Astrocyte of the spinal cord (primary cell): ENCODE results near the gene RSPRY1.

ENCODE experiments used
- DNase-seq: peaks from one replicate; pipeline ENCODE4 v3.0.0; 2011; ENCODE audit warnings: low read depth, low spot score
- H3K4me3 ChIP-seq: 2 replicates; pipeline ENCODE4 v1.5.1; 2011; ENCODE audit warnings: low read depth, mild to moderate bottlenecking, low read length, moderate library complexity
- in situ Hi-C: cut with HindIII; loops from 2 replicates; pipeline ENCODE4 v1.10.0; 2017; ENCODE audit warnings: low sequenced_read_pairs
- TF ChIP-seq, protein P1 (sequence below): IDR thresholded peaks from 2 replicates; pipeline ENCODE4 v1.5.1; 2012; ENCODE audit warnings: low read depth, mild to moderate bottlenecking, low read length, inconsistent platforms

The RSPRY1 gene

DNA sequence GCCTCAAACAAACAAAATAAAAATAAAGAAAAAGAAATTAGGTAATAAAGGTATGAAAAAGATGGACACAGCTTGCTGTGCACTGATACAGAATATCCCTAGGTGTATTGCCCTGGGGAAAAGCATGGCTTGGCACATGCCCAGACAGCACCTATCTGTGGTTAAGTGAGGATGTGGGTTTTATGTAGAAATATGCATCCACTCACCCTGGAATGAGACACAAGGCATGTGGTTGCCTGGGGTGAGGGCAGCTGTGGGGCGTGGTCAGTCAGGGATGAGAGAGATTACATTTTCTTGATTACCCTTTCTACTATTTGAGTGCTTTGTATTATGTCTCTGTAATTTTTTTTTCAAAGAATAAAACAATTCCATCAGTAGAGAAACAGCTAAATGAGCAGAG, 91.5 kb downstream of the RSPRY1 start:
- no peak overlapping the region for H3K4me3 ChIP-seq
- TF ChIP-seq, protein P1, sequence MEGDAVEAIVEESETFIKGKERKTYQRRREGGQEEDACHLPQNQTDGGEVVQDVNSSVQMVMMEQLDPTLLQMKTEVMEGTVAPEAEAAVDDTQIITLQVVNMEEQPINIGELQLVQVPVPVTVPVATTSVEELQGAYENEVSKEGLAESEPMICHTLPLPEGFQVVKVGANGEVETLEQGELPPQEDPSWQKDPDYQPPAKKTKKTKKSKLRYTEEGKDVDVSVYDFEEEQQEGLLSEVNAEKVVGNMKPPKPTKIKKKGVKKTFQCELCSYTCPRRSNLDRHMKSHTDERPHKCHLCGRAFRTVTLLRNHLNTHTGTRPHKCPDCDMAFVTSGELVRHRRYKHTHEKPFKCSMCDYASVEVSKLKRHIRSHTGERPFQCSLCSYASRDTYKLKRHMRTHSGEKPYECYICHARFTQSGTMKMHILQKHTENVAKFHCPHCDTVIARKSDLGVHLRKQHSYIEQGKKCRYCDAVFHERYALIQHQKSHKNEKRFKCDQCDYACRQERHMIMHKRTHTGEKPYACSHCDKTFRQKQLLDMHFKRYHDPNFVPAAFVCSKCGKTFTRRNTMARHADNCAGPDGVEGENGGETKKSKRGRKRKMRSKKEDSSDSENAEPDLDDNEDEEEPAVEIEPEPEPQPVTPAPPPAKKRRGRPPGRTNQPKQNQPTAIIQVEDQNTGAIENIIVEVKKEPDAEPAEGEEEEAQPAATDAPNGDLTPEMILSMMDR = no peak
- peak; percentile 66 for DNase-seq
- in situ Hi-C loops = no loop called here

DNA sequence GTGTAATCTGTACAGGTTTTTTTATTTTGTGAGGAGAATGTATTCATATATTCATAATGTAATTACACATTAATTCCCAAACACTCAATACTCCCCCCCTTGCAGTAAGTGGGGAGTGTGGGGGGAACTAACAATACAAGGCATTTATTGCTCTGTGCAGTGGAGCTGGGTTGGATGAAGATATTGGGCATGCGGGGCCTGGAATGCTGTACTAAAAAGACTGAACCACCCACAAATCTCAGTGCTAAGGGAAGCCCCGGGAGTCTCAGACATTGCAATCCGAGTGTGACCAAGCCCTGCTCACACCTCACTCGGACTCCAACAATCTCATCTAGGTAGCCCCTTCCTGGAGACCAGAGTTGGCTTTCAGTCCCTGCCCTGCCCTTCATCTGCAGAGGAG, 92.4 kb downstream of the RSPRY1 start:
- TF ChIP-seq, protein P1 = no peak
- DNase-seq = no peak
- H3K4me3 ChIP-seq = no peak overlapping the region
- in situ Hi-C loops = no loop called here

DNA sequence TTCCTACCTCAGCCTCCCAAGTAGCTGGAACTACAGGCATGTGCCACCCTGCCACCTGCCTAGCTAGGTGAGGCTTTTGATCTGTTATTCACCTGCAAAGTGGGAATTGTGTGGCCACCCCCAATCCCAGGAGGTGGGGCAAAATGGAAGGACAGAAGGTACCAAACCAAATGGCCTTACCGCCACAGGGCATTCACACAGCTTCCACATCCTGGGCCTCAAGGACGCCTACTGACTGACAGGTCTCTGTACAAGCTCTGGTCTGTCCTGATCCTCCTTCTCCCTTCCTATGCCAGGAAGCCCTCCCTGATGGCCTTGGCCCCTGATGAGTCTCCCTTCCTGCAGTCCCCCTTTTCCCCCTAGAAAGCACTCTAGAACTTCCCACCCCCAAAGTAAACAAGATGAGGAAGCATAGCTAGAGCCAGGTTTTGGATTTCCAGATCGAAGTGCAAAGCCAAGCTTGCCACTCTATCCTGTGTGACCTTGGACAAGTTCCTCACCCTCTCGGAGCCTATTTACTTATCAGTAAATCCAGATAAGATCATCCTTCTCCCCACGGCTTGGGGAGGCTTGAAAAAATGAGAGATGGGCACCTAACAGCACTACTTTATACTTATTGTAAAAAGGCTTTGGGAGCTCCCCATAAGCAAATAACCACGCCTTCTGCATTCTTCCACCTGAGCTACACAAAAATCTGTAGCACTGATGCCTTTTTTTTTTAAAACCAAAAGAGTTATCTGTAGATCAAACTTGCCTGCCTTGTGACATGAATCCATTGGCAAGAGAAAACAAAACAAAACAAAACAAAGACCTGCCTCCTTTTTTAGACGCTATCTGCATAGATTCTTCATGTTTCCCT, 93.9 kb downstream of the RSPRY1 start:
- H3K4me3 ChIP-seq = no peak overlapping the region
- in situ Hi-C loops = no loop called here
- no peak for DNase-seq
- TF ChIP-seq, protein P1 = no peak

DNA sequence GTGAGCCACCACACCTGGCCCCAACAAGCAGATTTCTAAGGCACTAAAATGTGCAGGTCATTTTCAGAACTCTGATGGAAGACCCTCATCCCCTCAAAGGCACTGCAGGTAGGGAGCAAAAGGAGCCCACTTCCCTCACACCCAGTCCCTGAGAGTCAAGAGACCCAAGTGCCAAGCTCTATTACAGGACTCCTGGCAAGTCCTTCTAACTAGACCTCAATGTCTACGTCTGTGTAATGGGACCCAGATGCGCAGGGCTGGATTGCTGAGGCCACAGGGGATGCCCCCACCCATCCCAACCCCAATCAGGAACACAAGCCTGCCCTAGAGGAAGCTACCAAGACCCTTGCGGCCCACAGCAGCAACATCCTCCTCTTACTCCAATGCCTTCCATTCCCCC, 95.7 kb downstream of the RSPRY1 start:
- TF ChIP-seq, protein P1 = no peak
- no peak for DNase-seq
- H3K4me3 ChIP-seq = no peak overlapping the region
- in situ Hi-C loops = no loop called here

DNA sequence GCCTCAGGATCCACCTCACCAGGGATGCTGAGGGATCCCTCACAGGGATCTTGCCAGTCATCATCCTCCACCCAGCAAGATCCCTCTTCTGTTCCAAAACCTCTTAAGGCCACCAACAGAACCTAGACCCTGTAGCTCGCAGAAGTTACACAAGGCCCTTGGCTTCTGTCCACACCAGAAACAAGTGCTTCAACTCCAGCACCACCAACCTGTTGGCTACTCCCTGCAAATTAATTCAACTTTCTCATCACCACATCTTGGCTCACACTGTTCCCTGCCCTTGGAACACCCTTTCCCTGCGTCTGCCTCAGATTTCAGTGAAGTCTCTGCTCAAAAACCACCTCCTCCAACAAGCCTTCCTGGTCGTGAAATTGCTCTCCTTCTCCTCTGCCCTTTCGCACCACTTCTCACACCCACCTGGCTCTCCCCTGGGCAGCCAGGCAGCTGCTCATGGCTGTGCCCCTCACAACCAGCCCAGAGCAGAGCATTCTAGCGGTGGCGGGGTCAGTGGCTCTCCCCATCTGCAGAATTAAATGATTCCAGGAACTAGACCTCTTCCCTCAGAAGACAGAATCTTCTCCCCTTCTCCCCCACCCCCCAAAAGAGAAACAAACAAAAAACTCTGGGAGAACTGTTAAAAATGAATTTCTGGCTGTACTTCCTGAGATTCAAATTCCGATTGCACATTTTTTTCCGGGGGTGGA, 96.5 kb downstream of the RSPRY1 start:
- TF ChIP-seq, protein P1 = no peak
- DNase-seq = no peak
- in situ Hi-C loops = no loop called here
- no peak overlapping the region for H3K4me3 ChIP-seq

DNA sequence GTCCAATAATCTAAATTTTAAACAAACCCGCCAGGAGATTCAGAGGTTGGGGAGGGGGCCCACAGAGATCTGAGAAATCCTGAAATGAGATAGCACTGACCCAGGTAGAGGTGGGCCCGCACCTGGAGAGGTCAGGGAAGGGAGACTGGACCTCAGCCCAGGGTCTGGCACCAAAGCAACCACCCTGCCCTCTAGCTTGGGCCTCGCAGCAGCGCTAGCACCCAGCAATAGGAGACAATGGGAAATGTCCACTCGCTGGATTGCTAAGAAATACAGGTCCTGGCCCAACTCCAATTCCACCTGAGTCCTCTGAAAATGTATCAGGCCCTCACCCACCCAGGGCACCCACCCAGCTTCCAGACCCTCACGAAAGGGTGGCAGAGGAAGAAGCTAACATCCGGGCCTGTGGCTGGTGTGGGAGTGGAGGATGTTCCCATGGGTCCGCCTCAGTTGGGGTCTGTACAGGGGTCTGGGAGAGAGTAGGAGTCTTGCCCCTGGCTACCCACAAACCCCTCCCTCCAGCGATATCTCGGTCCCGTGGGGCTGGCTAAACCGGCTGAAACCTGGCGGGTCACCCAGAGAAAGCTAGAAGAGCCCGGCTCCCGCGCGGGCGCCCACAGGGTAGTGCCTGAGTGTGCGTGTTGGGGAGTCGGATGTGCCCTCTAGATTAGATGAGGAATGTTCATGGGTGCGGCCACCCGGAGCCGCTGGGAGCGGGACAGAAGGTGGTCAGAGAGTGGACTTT, 97.3 kb downstream of the RSPRY1 start:
- TF ChIP-seq, protein P1 = no peak
- no peak for DNase-seq
- in situ Hi-C loops = no loop called here
- no peak overlapping the region for H3K4me3 ChIP-seq
